OCI-LY1 (cell line): ENCODE results near the gene RNF144B.

Source experiments
- H2AFZ ChIP-seq: fragments of 200-600 bp; sonication (generic), shearing (Covaris generic); 2 replicates; pipeline ENCODE4 v1.6.0; 2014; ENCODE audit warnings: antibody characterized with exemption, mild to moderate bottlenecking, low read length
- H3F3A ChIP-seq: fragments of 200-600 bp; sonication (generic), shearing (Covaris generic); 2 replicates; pipeline ENCODE4 v1.6.0; 2014; ENCODE audit warnings: mild to moderate bottlenecking, antibody characterized with exemption, low read length, moderate library complexity; ENCODE audit not compliant: insufficient read depth
- H3K27ac ChIP-seq: fragments of 200-600 bp; sonication (generic); 2 replicates; pipeline ENCODE4 v1.5.1; 2014; ENCODE audit warnings: low read length, mixed run types, mild to moderate bottlenecking, low read depth; ENCODE audit not compliant: poor library complexity, severe bottlenecking
- H3K27me3 ChIP-seq: fragments of 200-600 bp; sonication (generic); 2 replicates; pipeline ENCODE4 v1.6.0; 2014; ENCODE audit warnings: antibody characterized with exemption, mild to moderate bottlenecking, low read length, moderate library complexity; ENCODE audit not compliant: insufficient read depth
- H3K36me3 ChIP-seq: fragments of 200-600 bp; sonication (generic); 2 replicates; pipeline ENCODE4 v1.6.1; 2014; ENCODE audit warnings: mild to moderate bottlenecking, antibody characterized with exemption, low read length, moderate library complexity, mixed read lengths; ENCODE audit not compliant: insufficient read depth
- H3K4me1 ChIP-seq: fragments of 200-600 bp; sonication (generic); 2 replicates; pipeline ENCODE4 v1.5.1; 2014; ENCODE audit warnings: mild to moderate bottlenecking, low read length, moderate library complexity; ENCODE audit not compliant: insufficient read depth, severe bottlenecking
- H3K4me2 ChIP-seq: fragments of 200-600 bp; sonication (generic), shearing (Covaris generic); 2 replicates; pipeline ENCODE4 v1.6.1; 2014; ENCODE audit warnings: low read length
- H3K4me3 ChIP-seq: fragments of 200-600 bp; sonication (generic); 2 replicates; pipeline ENCODE4 v1.5.1; 2014; ENCODE audit warnings: low read length, low read depth, mild to moderate bottlenecking, mixed read lengths; ENCODE audit not compliant: poor library complexity, severe bottlenecking
- H3K79me2 ChIP-seq: fragments of 200-600 bp; shearing (Covaris generic); 2 replicates; pipeline ENCODE4 v1.6.1; 2016; ENCODE audit warnings: mixed run types, low read length, mixed read lengths; ENCODE audit not compliant: insufficient read depth
- H3K9ac ChIP-seq: fragments of 200-600 bp; sonication (generic), shearing (Covaris generic); 2 replicates; pipeline ENCODE4 v1.6.1; 2014; ENCODE audit warnings: mild to moderate bottlenecking, low read length, mixed read lengths
- H3K9me2 ChIP-seq: fragments of 200-600 bp; sonication (generic), shearing (Covaris generic); 2 replicates; pipeline ENCODE4 v1.6.1; 2014; ENCODE audit warnings: low read depth, mild to moderate bottlenecking, low read length, mixed read lengths
- H3K9me3 ChIP-seq: fragments of 200-600 bp; shearing (Covaris generic); 2 replicates; pipeline ENCODE4 v1.6.1; 2014; ENCODE audit warnings: low read length, mixed read lengths
- H4K20me1 ChIP-seq: fragments of 200-600 bp; sonication (generic), shearing (Covaris generic); 2 replicates; pipeline ENCODE4 v1.6.0; 2016; ENCODE audit warnings: mild to moderate bottlenecking, low read length; ENCODE audit not compliant: insufficient read depth
- CTCF ChIP-seq: fragments of 200-600 bp; sonication (generic), shearing (Covaris generic); IDR thresholded peaks from 2 replicates; pipeline ENCODE4 v1.5.1; 2017; ENCODE audit warnings: mild to moderate bottlenecking, antibody characterized with exemption, low read length, moderate library complexity, mixed read lengths
- EZH2 ChIP-seq: fragments of 200-600 bp; sonication (generic), shearing (Covaris generic); IDR thresholded peaks from 2 replicates; pipeline ENCODE4 v1.8.0; 2017; ENCODE audit warnings: borderline replicate concordance, mixed run types, mild to moderate bottlenecking, antibody characterized with exemption, low read length, moderate library complexity, mixed read lengths

Gene RNF144B

GRCh38 chr6:18489335-18489734 is 102.2 kb downstream of the RNF144B start:
- Histone ChIP-seq H3K4me2 (no peak overlapping the region), H3F3A (no peaks in the 10 kb centered on the region), H3K27me3 (no peaks in the 10 kb centered on the region), H4K20me1 (no peaks in the 10 kb centered on the region), H3K4me1 (peaks cover 8% of the 10 kb centered on the region), H3K9me3 (no peaks in the 10 kb centered on the region), H3K36me3 (no peaks in the 10 kb centered on the region), H3K27ac (no peak overlapping the region), H2AFZ (no peak overlapping the region), H3K4me3 (no peak overlapping the region), H3K9me2 (no peaks in the 10 kb centered on the region), H3K79me2 (no peaks in the 10 kb centered on the region), H3K9ac (no peak overlapping the region)
- no peak for TF ChIP-seq EZH2
- no peak for TF ChIP-seq CTCF

- Histone ChIP-seq H3K27ac (no peak overlapping the region), H4K20me1 (no peaks in the 10 kb centered on the region), H3K36me3 (no peaks in the 10 kb centered on the region), H3K4me2 (no peak overlapping the region), H3K9ac (no peak overlapping the region), H3K4me3 (no peak overlapping the region), H3F3A (no peaks in the 10 kb centered on the region), H3K4me1 (peaks cover 16% of the 10 kb centered on the region), H3K27me3 (no peaks in the 10 kb centered on the region), H3K9me2 (no peaks in the 10 kb centered on the region), H3K79me2 (no peaks in the 10 kb centered on the region), H3K9me3 (no peaks in the 10 kb centered on the region), H2AFZ (no peak overlapping the region)
- TF ChIP-seq EZH2 (no peak), CTCF (no peak)
These were observed 104.3 kb downstream of the RNF144B start for GRCh38 chr6:18491308-18492045.

- TF ChIP-seq EZH2 (no peak), CTCF (no peak)
- no peak overlapping the region for H3K9ac ChIP-seq
- H4K20me1 ChIP-seq, result no peaks in the 10 kb centered on the region
- H3K36me3 ChIP-seq, result no peaks in the 10 kb centered on the region
- no peaks in the 10 kb centered on the region for H3K79me2 ChIP-seq
- H3K9me2 ChIP-seq, result no peaks in the 10 kb centered on the region
- H3K4me1 ChIP-seq, result peaks cover 16% of the 10 kb centered on the region
- H3K4me2 ChIP-seq, result no peak overlapping the region
- no peak overlapping the region for H3K27ac ChIP-seq
- no peak overlapping the region for H3K4me3 ChIP-seq
- H3K9me3 ChIP-seq, result no peaks in the 10 kb centered on the region
- no peak overlapping the region for H2AFZ ChIP-seq
- no peaks in the 10 kb centered on the region for H3K27me3 ChIP-seq
- H3F3A ChIP-seq, result no peaks in the 10 kb centered on the region
These were observed 105.8 kb downstream of the RNF144B start for GRCh38 chr6:18492972-18493371.
